ENCODE results near the gene SEC14L6. TPM values are rescaled to one million over a fixed set of nuclear protein-coding genes. Genes with fewer than 3 reads are reported as not detected.
A peak's percentile ranks its signal among the peaks of the same experiment; 100 is the strongest.

SEC14L6 gene
- total RNA-seq, 3 donors from 2014 or later (not counting 1 experiment from before 2014, with no cell fraction given) = 0.18 to 0.23 TPM; not detected in 1

DNA sequence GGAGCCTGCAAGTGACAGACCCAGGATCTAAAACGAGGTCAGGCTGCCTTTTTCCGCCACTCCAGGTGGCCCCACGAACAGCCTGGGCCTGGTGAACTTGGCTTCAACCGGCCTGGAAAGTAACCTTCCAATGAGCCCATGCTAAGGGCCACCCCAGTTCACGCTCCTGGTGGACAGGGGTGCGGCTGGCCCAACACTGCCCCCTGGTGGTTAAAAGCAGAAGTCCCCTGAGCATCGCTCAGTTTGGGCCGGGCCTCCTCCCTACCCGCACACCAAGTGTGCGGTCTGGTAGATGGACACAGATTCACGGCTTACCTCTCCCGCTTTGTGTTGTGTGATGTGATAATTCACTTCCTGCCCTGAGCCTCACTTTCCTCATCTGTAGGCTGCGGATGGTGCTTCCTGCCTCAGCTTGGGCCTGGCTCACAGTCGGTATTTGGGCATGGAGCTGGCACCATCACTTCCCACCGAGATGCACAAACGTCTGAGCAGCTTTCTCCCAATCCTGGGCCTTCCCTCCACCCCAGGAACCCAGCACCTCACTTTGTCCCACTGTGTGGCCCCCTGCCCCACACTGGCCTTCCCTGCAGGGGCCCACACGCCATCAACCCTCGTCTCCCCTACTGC is 61.1 kb downstream of the SEC14L6 start:
- Histone ChIP-seq H3K27me3 (ENCODE audit: control insufficient read depth, insufficient read depth, low read length) (no peaks in the 10 kb centered on the region), H3K4me3 (ENCODE audit: low read length) (no peak overlapping the region), H3K4me1 (ENCODE audit: control insufficient read depth, insufficient read depth, low read length) (peaks cover 5% of the 10 kb centered on the region), H3K27ac (ENCODE audit: low read length) (no peak overlapping the region), H3K9me3 (ENCODE audit: control insufficient read depth, insufficient read depth, low read length) (no peaks in the 10 kb centered on the region), H3K36me3 (ENCODE audit: control insufficient read depth, insufficient read depth, low read length) (no peaks in the 10 kb centered on the region)
- Mint-ChIP-seq H3K9me3 (no peaks in the 10 kb centered on the region), H3K27me3 (ENCODE audit: low read depth in 2 of 2) (peaks cover 3 to 5% of the 10 kb centered on the region in 2 donors), H3K36me3 (no peaks in the 10 kb centered on the region), H3K4me1 (peaks cover 0 to 5% of the 10 kb centered on the region in 2 donors), H3K27ac (no peak overlapping the region), H3K4me3 (no peak overlapping the region)
- 39% methylated on average over 15 of the region's 18 CpGs for WGBS (ENCODE audit: insufficient coverage)
- DNase-seq = peak; percentile 69 to 87
- intact Hi-C loops (cut with micrococcal nuclease) = loop anchor here (1.0 to 10.0 kb wide), 3 partner anchors 94 to 381 kb away; no protein-coding TSS in a partner anchor
- peak; percentile 96 for TF ChIP-seq CTCF (IDR thresholded peaks at IDR 0.05)
- peak; percentile 86 to 99 (median 99) for ATAC-seq

DNA sequence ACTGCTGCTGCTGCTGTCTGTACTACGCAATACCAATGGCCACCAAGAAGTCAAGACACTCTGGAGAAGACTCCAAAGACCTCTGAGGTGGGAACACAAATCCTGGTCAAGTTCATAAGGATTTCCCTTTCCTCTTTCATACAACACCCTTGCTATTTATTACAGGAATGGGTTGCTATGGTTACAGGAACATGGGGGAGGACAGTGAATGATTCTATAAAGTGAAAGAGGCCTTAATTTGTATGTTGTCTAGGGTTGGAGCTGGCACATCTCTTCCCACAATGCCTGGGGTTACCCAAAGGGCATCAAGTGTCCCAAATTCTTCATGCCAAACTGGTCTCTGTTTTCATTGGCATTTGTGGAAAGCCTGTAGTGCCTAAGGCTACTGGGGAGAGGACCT is 63.4 kb downstream of the SEC14L6 start:
- Histone ChIP-seq H3K27me3 (ENCODE audit: control insufficient read depth, insufficient read depth, low read length) (no peaks in the 10 kb centered on the region), H3K4me1 (ENCODE audit: control insufficient read depth, insufficient read depth, low read length) (peaks cover 5% of the 10 kb centered on the region), H3K27ac (ENCODE audit: low read length) (no peak overlapping the region), H3K4me3 (ENCODE audit: low read length) (no peak overlapping the region), H3K36me3 (ENCODE audit: control insufficient read depth, insufficient read depth, low read length) (no peaks in the 10 kb centered on the region), H3K9me3 (ENCODE audit: control insufficient read depth, insufficient read depth, low read length) (no peaks in the 10 kb centered on the region)
- DNase-seq = no peak
- H3K27me3 Mint-ChIP-seq (ENCODE audit: low read depth in 2 of 2) = peaks cover 3 to 5% of the 10 kb centered on the region in 2 donors
- intact Hi-C loops (cut with micrococcal nuclease) = loop anchor here (10.0 kb wide), 1 partner anchor 378 kb away; no protein-coding TSS in a partner anchor
- peaks cover 0 to 5% of the 10 kb centered on the region in 2 donors for H3K4me1 Mint-ChIP-seq
- H3K4me3 Mint-ChIP-seq = no peak overlapping the region
- H3K27ac Mint-ChIP-seq = no peak overlapping the region
- ATAC-seq = no peak
- H3K9me3 Mint-ChIP-seq = no peaks in the 10 kb centered on the region
- no peak for TF ChIP-seq CTCF (IDR thresholded peaks at IDR 0.05)
- 91% methylated on average over 1 of the region's 1 CpG for WGBS (ENCODE audit: insufficient coverage)
- H3K36me3 Mint-ChIP-seq = no peaks in the 10 kb centered on the region

- Histone ChIP-seq H3K9me3 (ENCODE audit: control insufficient read depth, insufficient read depth, low read length) (no peaks in the 10 kb centered on the region), H3K27ac (ENCODE audit: low read length) (no peak overlapping the region), H3K4me1 (ENCODE audit: control insufficient read depth, insufficient read depth, low read length) (peaks cover 5% of the 10 kb centered on the region), H3K4me3 (ENCODE audit: low read length) (no peak overlapping the region), H3K27me3 (ENCODE audit: control insufficient read depth, insufficient read depth, low read length) (no peaks in the 10 kb centered on the region), H3K36me3 (ENCODE audit: control insufficient read depth, insufficient read depth, low read length) (no peaks in the 10 kb centered on the region)
- Mint-ChIP-seq H3K4me3 (no peak overlapping the region), H3K27me3 (ENCODE audit: low read depth in 2 of 2) (peaks cover 5 to 8% of the 10 kb centered on the region in 2 donors), H3K36me3 (no peaks in the 10 kb centered on the region), H3K9me3 (no peaks in the 10 kb centered on the region), H3K27ac (no peak overlapping the region), H3K4me1 (peaks cover 0 to 5% of the 10 kb centered on the region in 2 donors)
- intact Hi-C loops (cut with micrococcal nuclease) = loop anchor here (10.0 kb wide), 1 partner anchor 377 kb away; no protein-coding TSS in a partner anchor
- DNase-seq (no peak), ATAC-seq (no peak)
- TF ChIP-seq CTCF (IDR thresholded peaks at IDR 0.05) = no peak
- WGBS (ENCODE audit: insufficient coverage) = 90% methylated on average over 5 of the region's 5 CpGs
These were observed 64.8 kb downstream of the SEC14L6 start for GRCh38 chr22:30481711-30482110.

Data from natural killer cell (primary cell).